Calu3 (cell line): ENCODE measurements around the gene ELFN1. TPM values are rescaled to one million over a fixed set of nuclear protein-coding genes. Genes with fewer than 3 reads are reported as not detected.

Source experiments
- BruUV-seq: library from RNA; stranded (reverse); fragments of 400-500 nt; replicated peaks from 2 replicates; lab custom pipeline; 2021; lab: Mats Ljungman, UMichigan
- CTCF ChIA-PET: fragments of 300-600 bp; sonication (Branson Sonifier 250); formaldehyde crosslinking; loops from one replicate; lab custom pipeline; 2022; ENCODE audit warnings: antibody characterized with exemption; lab: Charles Lee
- DNase-seq: peaks from one replicate; pipeline ENCODE4 v3.0.0; 2022
- H3K27ac Mint-ChIP-seq: one replicate; pipeline ENCODE4 v1.8.0; 2022; ENCODE audit warnings: mixed read lengths; ENCODE audit not compliant: unreplicated experiment
- H3K27me3 Mint-ChIP-seq: one replicate; pipeline ENCODE4 v1.8.0; 2022; ENCODE audit warnings: mixed read lengths; ENCODE audit not compliant: unreplicated experiment
- H3K36me3 Mint-ChIP-seq: one replicate; pipeline ENCODE4 v1.8.0; 2022; ENCODE audit warnings: mild to moderate bottlenecking, moderate library complexity, mixed read lengths; ENCODE audit not compliant: insufficient read depth, unreplicated experiment
- H3K4me1 Mint-ChIP-seq: one replicate; pipeline ENCODE4 v1.8.0; 2022; ENCODE audit warnings: mild to moderate bottlenecking, low read depth, mixed read lengths; ENCODE audit not compliant: unreplicated experiment
- H3K4me3 Mint-ChIP-seq: one replicate; pipeline ENCODE4 v1.8.0; 2022; ENCODE audit warnings: mild to moderate bottlenecking, low read depth, moderate library complexity, mixed read lengths; ENCODE audit not compliant: unreplicated experiment
- H3K9me3 Mint-ChIP-seq: one replicate; pipeline ENCODE4 v1.8.0; 2022; ENCODE audit warnings: low read depth, mixed read lengths; ENCODE audit not compliant: unreplicated experiment
- CTCF ChIP-seq: fragments of 200-600 bp; IDR thresholded peaks from one replicate; pipeline ENCODE4 v1.8.0; 2022; ENCODE audit warnings: antibody characterized with exemption; ENCODE audit not compliant: unreplicated experiment
- intact Hi-C: fragments of 100-400 bp; cut with micrococcal nuclease; formaldehyde crosslinking; loops from one replicate; pipeline ENCODE4 v1.10.0; 2022; ENCODE audit not compliant: unreplicated experiment
- total RNA-seq: library from RNA; stranded (reverse); gene quantifications from 2 replicates; pipeline ENCODE4 v1.2.3, GENCODE V29; 2022

ELFN1 gene
- total RNA-seq, 1 experiment from 2014 or later, result not detected

GRCh38 chr7:1654111-1654510 is 16.0 kb upstream of the ELFN1 start:
- CTCF ChIA-PET, result no interaction called here
- Mint-ChIP-seq H3K27me3 (peaks cover 68% of the 10 kb centered on the region), H3K4me3 (no peak overlapping the region), H3K36me3 (no peaks in the 10 kb centered on the region), H3K9me3 (no peaks in the 10 kb centered on the region), H3K4me1 (no peaks in the 10 kb centered on the region), H3K27ac (no peak overlapping the region)
- no peak for TF ChIP-seq CTCF
- BruUV-seq, result no TSS peak
- intact Hi-C loops, result no loop called here
- DNase-seq, result no peak

GRCh38 chr7:1654738-1655475 is 15.2 kb upstream of the ELFN1 start:
- intact Hi-C loops, result no loop called here
- no peak for TF ChIP-seq CTCF
- Mint-ChIP-seq H3K27ac (no peak overlapping the region), H3K4me1 (no peaks in the 10 kb centered on the region), H3K27me3 (peaks cover 64% of the 10 kb centered on the region), H3K36me3 (no peaks in the 10 kb centered on the region), H3K4me3 (no peak overlapping the region), H3K9me3 (no peaks in the 10 kb centered on the region)
- CTCF ChIA-PET, result no interaction called here
- DNase-seq, result no peak
- BruUV-seq, result no TSS peak

- Mint-ChIP-seq H3K9me3 (no peaks in the 10 kb centered on the region), H3K4me3 (no peak overlapping the region), H3K27ac (no peak overlapping the region), H3K27me3 (peaks cover 84% of the 10 kb centered on the region), H3K4me1 (no peaks in the 10 kb centered on the region), H3K36me3 (no peaks in the 10 kb centered on the region)
- DNase-seq, result no peak
- no TSS peak for BruUV-seq
- intact Hi-C loops, result no loop called here
- CTCF ChIA-PET, result no interaction called here
- TF ChIP-seq CTCF, result no peak
Observed at GRCh38 chr7:1659696-1660095, 10.4 kb upstream of the ELFN1 start.

- H3K9me3 Mint-ChIP-seq, result no peaks in the 10 kb centered on the region
- H3K27me3 Mint-ChIP-seq, result peaks cover 76% of the 10 kb centered on the region
- TF ChIP-seq CTCF, result no peak
- intact Hi-C loops, result no loop called here
- no TSS peak for BruUV-seq
- no peak for DNase-seq
- no peaks in the 10 kb centered on the region for H3K4me1 Mint-ChIP-seq
- no peak overlapping the region for H3K27ac Mint-ChIP-seq
- no peak overlapping the region for H3K4me3 Mint-ChIP-seq
- CTCF ChIA-PET, result interaction anchor here (0.6 kb wide), 1 partner anchor 97 kb away, joined by 4 read pairs; no protein-coding TSS in a partner anchor
- H3K36me3 Mint-ChIP-seq, result no peaks in the 10 kb centered on the region
Observed at GRCh38 chr7:1661461-1661860, 8.6 kb upstream of the ELFN1 start.
